SKM-1 treated with dmso at 0.1 percent for 144 hours (cell line): ENCODE data around the gene SETBP1.

ENCODE experiments used
- DNase-seq: peaks from one replicate; lab custom pipeline; 2025; ENCODE audit not compliant: unreplicated experiment; lab: John Stamatoyannopoulos, UW

Gene SETBP1

DNA sequence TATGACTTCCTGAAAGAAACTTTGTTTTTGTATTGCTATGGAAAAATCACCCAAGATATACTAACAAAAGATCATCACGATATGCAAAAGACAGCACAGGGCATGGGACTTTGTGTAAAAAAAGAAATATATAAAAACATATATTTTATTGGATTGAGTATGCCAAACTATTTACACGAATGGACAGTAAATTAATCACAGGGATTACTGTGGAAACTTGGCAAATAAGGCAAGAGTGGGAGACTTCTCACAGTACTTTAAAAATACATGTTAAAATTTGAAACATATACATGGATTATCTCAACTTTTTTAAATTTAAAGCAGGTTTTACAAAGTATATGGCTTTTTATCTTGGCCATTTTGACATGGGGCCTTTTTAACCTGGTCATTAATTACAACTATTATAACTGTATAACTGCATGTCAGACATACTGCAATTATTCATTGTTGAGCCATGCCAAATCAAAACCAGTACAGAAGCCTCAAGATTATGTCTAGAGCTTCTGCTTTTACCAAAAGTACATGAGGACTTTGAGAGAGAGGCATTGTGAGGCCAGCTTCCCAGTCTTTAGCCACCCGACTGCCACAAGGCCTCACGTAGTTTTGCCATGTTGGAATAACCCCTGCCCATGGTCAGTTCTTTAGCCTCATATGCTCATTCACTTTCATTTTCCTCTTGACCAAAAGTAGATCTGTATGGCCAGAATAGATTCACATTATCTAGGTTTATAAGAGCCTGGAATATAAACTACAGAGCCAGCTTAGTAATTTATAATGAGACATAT, 419.8 kb downstream of the SETBP1 start:
- no peak for DNase-seq

DNA sequence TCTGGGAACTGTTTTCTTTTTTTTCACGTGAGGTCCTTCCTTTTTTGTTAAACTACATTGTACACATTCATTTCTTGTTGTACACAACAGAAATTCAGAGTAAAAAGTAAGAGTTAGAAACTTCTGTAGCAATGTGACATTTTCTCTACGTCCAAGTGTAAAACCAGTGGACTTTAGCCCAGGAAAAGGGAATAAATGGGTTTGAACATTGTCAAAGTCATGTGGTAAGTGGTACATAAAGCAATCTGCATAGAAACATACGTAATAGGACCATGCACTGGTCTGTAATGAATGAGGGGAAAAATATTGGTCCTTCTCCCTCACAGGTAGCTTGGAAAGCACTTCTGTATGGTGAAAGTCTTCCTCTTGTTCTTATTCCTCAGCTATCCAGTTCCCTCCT, 421.4 kb downstream of the SETBP1 start:
- DNase-seq = no peak

DNA sequence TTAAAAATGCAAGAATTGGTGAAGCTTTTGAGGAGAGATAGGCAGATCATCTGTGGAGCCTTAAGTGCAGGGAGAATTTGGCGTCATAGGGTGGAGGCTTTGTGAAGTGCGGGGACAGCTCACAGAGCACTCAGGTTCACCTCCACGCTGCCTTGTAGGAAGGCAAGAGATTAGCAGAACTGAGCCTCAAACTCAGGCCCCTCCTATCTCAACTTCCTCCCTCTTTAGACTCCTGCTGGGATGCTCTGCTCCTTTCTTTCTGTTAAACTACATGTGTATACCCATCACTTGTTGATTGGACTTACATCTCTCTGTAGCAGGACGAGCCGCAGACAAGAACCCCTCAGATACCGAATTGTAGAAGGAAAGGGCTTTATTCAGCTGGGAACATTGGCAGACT, 422.2 kb downstream of the SETBP1 start:
- DNase-seq = peak; percentile 45

DNA sequence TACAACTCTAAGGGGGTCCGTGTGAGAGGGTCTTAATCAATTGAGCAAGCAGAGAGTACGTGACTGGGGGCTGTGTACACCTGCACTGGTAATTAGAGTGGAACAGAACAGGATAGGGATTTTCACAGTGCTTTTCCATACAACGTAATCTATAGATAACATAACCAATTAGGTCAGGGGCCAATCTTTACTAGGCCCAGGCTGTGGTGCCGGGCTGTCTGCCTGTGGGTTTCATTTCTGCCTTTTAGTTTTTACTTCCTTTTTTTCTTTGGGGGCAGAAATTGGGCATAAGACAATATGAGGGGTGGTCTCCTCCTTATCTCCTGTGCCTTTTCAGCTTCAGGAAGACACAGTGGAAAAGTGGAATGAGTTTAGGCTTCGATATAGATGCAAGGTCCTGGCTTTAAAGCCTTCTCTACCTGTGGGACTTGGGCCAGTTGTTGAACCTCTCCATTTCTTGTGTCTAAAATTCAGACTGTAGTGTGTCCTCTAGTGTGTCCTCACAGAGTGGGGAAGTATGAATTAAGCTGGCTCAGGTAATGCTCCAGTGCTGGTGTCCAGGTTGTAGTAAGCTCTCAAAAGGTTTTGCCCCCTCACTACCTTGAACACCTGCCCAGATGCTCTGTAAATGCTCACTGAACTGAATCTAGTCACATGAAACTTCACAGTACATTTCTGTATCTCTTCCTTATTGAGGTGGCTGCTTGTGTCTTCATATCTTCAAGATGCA, 422.8 kb downstream of the SETBP1 start:
- peak; percentile 52 for DNase-seq

DNA sequence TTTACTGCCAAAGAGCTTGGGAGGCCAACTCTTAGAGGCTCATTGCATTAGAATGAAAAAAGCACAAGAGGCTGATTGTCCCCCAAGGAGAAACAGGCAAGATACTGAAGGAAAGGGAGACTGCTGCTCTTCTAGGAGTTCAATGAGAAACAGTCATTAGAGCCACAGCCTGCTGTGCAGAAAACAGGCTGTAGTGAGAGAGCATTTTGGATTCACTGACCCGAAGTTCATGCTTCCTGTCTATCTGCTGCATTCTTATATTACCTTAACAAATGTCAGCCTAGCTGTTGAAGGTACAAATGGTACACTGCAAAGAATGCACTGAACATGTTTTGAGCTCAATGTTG, 423.3 kb downstream of the SETBP1 start:
- DNase-seq = no peak

DNA sequence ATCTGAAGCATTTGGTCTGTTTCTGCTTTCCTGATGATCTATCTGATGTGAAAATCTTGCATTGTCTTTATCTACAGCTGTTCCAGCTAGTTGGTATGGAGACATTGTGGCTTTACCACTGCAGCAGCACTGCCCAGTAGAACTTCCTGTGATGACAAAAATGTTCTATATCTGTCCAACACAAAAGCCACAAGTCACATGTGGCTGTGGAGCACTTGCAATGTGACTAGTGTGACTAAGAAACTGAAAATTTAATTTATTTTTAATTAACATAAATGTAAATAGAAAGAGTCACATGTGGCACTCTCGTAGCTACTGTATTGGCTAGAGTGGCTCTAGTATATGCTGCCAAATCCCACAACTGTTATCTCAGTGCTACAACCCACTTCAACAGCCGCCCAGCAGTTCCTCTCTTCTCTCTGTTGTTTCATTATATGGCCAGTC, 425.7 kb downstream of the SETBP1 start:
- DNase-seq = peak; percentile 88

DNA sequence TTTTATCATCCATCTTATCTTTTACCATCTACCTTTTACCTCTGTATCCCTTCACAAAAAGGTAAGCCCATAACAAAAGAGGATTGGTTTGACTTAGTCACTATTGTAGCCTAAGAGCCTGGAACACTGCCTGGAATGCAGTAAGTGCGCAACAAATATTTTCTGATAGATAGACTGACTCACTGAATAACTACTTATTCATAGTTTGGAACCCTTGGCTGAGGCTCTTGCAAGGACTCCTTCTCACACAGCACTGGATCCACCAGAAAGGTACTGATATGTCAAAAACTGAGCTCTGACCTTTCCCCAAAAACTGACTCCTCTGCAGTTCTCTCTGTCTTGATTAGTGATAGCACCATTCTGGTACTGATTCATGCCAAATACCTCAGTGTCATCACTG, 426.7 kb downstream of the SETBP1 start:
- no peak for DNase-seq

DNA sequence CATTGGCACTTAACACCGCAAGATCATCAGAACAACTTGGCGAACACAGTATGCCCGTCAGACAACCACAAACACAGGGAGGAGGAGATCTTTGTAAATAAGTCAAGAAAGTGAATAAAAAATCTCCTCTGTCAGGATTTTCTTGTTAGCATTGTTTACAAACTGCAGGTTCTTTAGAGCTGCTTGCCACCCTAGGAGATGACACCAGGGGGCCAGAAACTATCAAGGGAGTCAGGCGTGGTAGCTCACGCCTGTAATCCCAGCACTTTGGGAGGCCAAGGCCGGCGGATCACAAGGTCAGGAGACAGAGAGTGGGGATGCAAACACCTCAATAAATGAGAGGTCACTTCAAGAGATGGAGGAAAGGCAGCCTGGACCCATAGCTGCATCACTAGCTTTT, 428.1 kb downstream of the SETBP1 start:
- no peak for DNase-seq

DNA sequence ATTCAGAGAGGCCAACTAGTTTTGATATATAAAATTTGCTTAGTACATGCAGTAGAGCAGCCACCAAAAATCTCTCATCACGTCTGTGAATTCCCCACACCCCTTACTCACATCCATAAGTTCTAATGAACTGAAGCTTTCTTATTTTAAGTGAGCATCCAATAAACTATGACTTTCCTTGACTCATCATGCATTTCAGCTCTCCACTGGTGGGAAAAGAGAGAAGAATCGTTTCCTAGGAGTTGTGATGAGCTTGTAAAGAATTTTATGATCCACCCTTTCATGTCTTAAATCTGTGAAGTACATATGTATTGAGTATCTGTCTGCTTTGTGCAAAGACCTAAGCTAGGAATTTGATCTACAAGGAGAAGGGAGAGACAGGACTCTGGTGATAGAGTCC, 428.6 kb downstream of the SETBP1 start:
- no peak for DNase-seq

DNA sequence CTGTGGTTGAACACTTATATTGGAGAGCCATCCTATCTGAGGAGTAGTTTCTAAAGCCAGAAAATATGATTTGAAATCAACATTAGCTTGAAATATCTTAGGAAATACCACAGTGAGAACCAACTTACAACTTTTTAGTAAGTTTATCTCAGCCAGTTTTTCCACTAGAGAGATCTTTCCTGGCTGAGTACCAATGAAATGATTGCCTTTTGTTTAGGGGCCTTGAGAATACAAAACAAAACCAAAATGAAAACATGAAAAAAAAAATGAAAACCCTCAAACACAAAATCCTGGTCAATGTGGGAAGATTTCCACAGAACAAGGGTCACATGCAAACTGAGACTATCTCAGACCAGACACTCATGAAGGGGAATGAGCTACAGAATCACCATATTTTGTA, 429.0 kb downstream of the SETBP1 start:
- no peak for DNase-seq

DNA sequence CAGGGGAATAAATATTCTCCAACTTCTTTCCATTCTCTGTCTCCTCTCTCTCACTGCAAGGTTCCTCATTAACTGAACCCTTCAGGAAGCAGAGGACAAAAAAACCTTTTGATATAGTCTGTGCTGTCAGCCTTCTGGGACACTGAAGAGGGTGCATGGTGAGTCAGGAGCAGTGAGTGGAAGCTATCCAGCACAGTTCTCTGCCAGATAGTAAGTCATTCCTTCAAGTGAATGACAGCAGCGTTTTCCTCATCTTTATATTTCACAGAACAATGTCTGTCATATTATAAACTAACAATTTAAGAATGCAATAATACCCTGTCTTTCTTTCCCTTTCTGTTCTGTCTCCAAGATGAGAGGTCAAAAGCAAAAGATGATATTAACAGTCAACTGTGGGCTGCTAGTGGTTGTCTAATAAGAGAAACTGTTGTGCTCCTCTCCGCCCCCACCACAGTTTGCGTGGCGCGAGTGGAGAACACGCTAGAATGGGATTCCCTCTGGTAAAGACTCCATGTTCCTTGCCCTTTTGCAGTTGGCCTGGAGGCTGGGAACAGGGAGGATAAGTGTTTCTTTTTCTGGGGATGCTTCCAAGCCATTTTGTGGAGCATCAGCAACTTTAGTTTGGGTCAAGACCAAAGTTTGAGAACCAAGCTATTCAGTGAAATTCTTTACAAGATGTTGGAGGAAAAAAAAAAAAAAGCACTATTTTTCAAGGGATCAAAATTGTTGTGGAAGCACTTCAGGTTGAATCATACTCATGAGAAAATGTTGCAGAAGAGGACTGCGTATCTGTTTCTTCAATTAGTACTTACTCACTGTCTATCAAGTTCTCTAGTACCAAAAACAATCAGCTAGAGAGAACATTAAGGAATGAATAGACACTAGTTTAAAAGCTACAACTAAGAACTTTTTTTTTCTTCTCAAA, 430.2 kb downstream of the SETBP1 start:
- no peak for DNase-seq

DNA sequence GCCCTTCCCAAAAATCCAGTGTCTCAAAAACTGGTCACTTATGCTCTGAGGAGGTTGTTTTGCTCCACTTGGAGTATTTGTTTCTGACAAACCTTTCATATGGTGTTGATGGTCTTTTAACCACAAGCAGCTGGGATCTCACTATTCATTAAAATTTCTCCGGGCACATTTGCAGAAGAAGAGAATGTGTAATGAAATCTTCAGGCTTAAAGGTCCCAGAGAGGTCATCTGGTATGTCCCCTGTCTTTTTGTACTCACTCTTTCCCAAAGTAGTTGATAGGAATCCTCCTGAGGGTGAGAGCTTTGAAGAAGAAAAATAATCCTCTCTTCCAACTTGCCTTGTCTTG, 430.8 kb downstream of the SETBP1 start:
- DNase-seq = no peak

DNA sequence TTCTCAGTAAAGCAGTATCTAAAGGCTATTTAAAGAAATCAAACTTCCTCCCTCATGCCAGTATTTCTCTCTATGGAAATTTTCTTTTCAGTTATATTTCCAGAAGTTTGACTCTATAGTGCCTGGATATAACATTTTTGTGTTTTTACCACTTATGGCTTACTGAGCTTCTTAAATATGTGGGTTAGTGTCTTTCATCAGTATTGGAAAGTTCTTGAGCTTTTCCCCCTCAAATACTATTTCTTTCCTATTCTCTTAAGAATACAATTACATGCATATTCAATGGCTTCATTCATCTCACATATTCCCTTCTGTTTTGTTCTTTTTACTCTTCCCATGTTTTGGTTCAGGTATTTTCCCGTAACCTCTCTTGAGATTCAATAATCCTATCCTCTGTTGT, 432.0 kb downstream of the SETBP1 start:
- no peak for DNase-seq

DNA sequence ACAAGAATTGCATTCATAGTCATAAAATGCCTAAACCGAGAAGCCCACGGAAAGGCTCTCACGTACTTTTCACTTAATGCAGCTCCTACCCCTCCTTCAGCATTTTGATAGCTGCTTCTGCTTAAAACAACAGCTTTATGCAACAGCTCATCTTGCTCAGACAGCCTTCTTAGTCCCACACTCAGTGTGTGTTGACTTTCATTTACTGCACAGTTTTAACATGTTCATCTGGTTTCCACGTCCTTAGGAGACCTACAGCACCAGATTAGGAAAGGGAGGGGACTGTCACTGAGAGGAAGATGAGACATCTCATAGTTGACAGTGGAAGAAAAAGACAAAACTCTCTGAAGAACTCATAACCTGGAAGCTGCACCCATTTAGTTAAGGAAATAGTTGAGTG, 435.4 kb downstream of the SETBP1 start:
- DNase-seq = no peak
